Stimulated activated memory B cell treated with anti-CD40 and anti-IgM and Interleukin-4, amounts not matched to agents 10 μg/mL and 1 μg/mL and 100 μg/mL, for 72 hours (primary cell): ENCODE data around the gene CELSR1.

Experiments used
- ATAC-seq: fragments of 150-1000 bp; cut with Tn5 transposase; 2 replicates; pipeline ENCODE4 v1.10.0; 2021
- H3K27ac Mint-ChIP-seq: one replicate; pipeline ENCODE4 v1.8.0; 2022; ENCODE audit warnings: mild to moderate bottlenecking, mixed read lengths
- H3K27me3 Mint-ChIP-seq: one replicate; pipeline ENCODE4 v1.8.0; 2022; ENCODE audit warnings: mixed read lengths
- H3K36me3 Mint-ChIP-seq: one replicate; pipeline ENCODE4 v1.8.0; 2022; ENCODE audit warnings: mixed read lengths
- H3K4me1 Mint-ChIP-seq: one replicate; pipeline ENCODE4 v1.8.0; 2022; ENCODE audit warnings: mixed read lengths
- H3K4me3 Mint-ChIP-seq: one replicate; pipeline ENCODE4 v1.8.0; 2022; ENCODE audit warnings: mild to moderate bottlenecking, moderate library complexity, mixed read lengths
- H3K9me3 Mint-ChIP-seq: one replicate; pipeline ENCODE4 v1.8.0; 2022; ENCODE audit warnings: mixed read lengths

Gene CELSR1

GRCh38 chr22:46439111-46439510, 98.3 kb downstream of the CELSR1 start:
- no peaks in the 10 kb centered on the region for H3K36me3 Mint-ChIP-seq
- H3K27ac Mint-ChIP-seq: no peak overlapping the region
- ATAC-seq: no peak
- no peak overlapping the region for H3K4me3 Mint-ChIP-seq
- H3K4me1 Mint-ChIP-seq: peaks cover 9% of the 10 kb centered on the region
- H3K9me3 Mint-ChIP-seq: no peaks in the 10 kb centered on the region
- no peaks in the 10 kb centered on the region for H3K27me3 Mint-ChIP-seq

- Mint-ChIP-seq H3K4me1 (peaks cover 20% of the 10 kb centered on the region), H3K36me3 (no peaks in the 10 kb centered on the region), H3K27me3 (no peaks in the 10 kb centered on the region), H3K27ac (no peak overlapping the region), H3K4me3 (no peak overlapping the region), H3K9me3 (no peaks in the 10 kb centered on the region)
- ATAC-seq: no peak
These were observed 99.6 kb downstream of the CELSR1 start for GRCh38 chr22:46437671-46438440.

- Mint-ChIP-seq H3K4me1 (peaks cover 32% of the 10 kb centered on the region), H3K27ac (no peak overlapping the region), H3K36me3 (no peaks in the 10 kb centered on the region), H3K27me3 (no peaks in the 10 kb centered on the region), H3K9me3 (no peaks in the 10 kb centered on the region), H3K4me3 (no peak overlapping the region)
- ATAC-seq: no peak
These were observed 100.7 kb downstream of the CELSR1 start for GRCh38 chr22:46436595-46437175.

- H3K27me3 Mint-ChIP-seq: no peaks in the 10 kb centered on the region
- H3K4me1 Mint-ChIP-seq: peaks cover 52% of the 10 kb centered on the region
- H3K27ac Mint-ChIP-seq: peak overlapping the region; percentile 95
- no peaks in the 10 kb centered on the region for H3K36me3 Mint-ChIP-seq
- peak overlapping the region; percentile 84 for H3K4me3 Mint-ChIP-seq
- H3K9me3 Mint-ChIP-seq: no peaks in the 10 kb centered on the region
- ATAC-seq: peak; percentile 82
These were observed 104.1 kb downstream of the CELSR1 start for GRCh38 chr22:46433318-46433717.

- Mint-ChIP-seq H3K27me3 (no peaks in the 10 kb centered on the region), H3K36me3 (no peaks in the 10 kb centered on the region)
These were observed 105.0 kb downstream of the CELSR1 start for GRCh38 chr22:46432164-46433068.

GRCh38 chr22:46430961-46431838, 106.2 kb downstream of the CELSR1 start:
- no peaks in the 10 kb centered on the region for H3K27me3 Mint-ChIP-seq
- H3K4me3 Mint-ChIP-seq: peak overlapping the region; percentile 84
- H3K36me3 Mint-ChIP-seq: peaks cover 5% of the 10 kb centered on the region
- H3K27ac Mint-ChIP-seq: peak overlapping the region; percentile 95
- no peaks in the 10 kb centered on the region for H3K9me3 Mint-ChIP-seq
- H3K4me1 Mint-ChIP-seq: peaks cover 44% of the 10 kb centered on the region
- ATAC-seq: no peak

More at GRCh38 chr22:46432164-46433068, 105.0 kb downstream of the CELSR1 start:
- Mint-ChIP-seq H3K4me1 (peaks cover 44% of the 10 kb centered on the region), H3K9me3 (no peaks in the 10 kb centered on the region), H3K4me3 (peak overlapping the region; percentile 84), H3K27ac (peak overlapping the region; percentile 95)
- ATAC-seq: peak; percentile 62

GRCh38 chr22:46429325-46429853, 108.0 kb downstream of the CELSR1 start:
- Mint-ChIP-seq H3K4me3 (no peak overlapping the region), H3K27me3 (no peaks in the 10 kb centered on the region), H3K9me3 (peaks cover 8% of the 10 kb centered on the region)

GRCh38 chr22:46428602-46429324, 108.7 kb downstream of the CELSR1 start:
- Mint-ChIP-seq H3K27me3 (no peaks in the 10 kb centered on the region), H3K27ac (no peak overlapping the region), H3K36me3 (peaks cover 18% of the 10 kb centered on the region), H3K4me3 (no peak overlapping the region), H3K9me3 (peaks cover 8% of the 10 kb centered on the region), H3K4me1 (peaks cover 50% of the 10 kb centered on the region)
- ATAC-seq: no peak

More at GRCh38 chr22:46429325-46429853, 108.0 kb downstream of the CELSR1 start:
- peaks cover 55% of the 10 kb centered on the region for H3K4me1 Mint-ChIP-seq
- peaks cover 18% of the 10 kb centered on the region for H3K36me3 Mint-ChIP-seq
- ATAC-seq: no peak
- H3K27ac Mint-ChIP-seq: no peak overlapping the region

- ATAC-seq: no peak
- Mint-ChIP-seq H3K9me3 (peaks cover 8% of the 10 kb centered on the region), H3K36me3 (peaks cover 18% of the 10 kb centered on the region), H3K4me3 (no peak overlapping the region), H3K27me3 (no peaks in the 10 kb centered on the region), H3K27ac (no peak overlapping the region), H3K4me1 (peaks cover 45% of the 10 kb centered on the region)
These were observed 109.2 kb downstream of the CELSR1 start for GRCh38 chr22:46428171-46428570.

- Mint-ChIP-seq H3K27ac (peak overlapping the region; percentile 56), H3K9me3 (peaks cover 8% of the 10 kb centered on the region), H3K27me3 (no peaks in the 10 kb centered on the region), H3K4me3 (no peak overlapping the region), H3K36me3 (peaks cover 18% of the 10 kb centered on the region), H3K4me1 (peaks cover 13% of the 10 kb centered on the region)
- ATAC-seq: no peak
These were observed 112.4 kb downstream of the CELSR1 start for GRCh38 chr22:46425016-46425415.

GRCh38 chr22:46424496-46424895, 112.9 kb downstream of the CELSR1 start:
- no peak for ATAC-seq
- peaks cover 8% of the 10 kb centered on the region for H3K9me3 Mint-ChIP-seq
- H3K4me1 Mint-ChIP-seq: peaks cover 11% of the 10 kb centered on the region
- no peaks in the 10 kb centered on the region for H3K27me3 Mint-ChIP-seq
- no peak overlapping the region for H3K27ac Mint-ChIP-seq
- H3K36me3 Mint-ChIP-seq: peaks cover 18% of the 10 kb centered on the region
- no peak overlapping the region for H3K4me3 Mint-ChIP-seq

- ATAC-seq: no peak
- Mint-ChIP-seq H3K27me3 (no peaks in the 10 kb centered on the region), H3K36me3 (peaks cover 18% of the 10 kb centered on the region), H3K4me3 (no peak overlapping the region), H3K4me1 (peaks cover 11% of the 10 kb centered on the region), H3K9me3 (peaks cover 8% of the 10 kb centered on the region), H3K27ac (peak overlapping the region; percentile 53)
These were observed 114.5 kb downstream of the CELSR1 start for GRCh38 chr22:46422896-46423295.

GRCh38 chr22:46421267-46421666, 116.2 kb downstream of the CELSR1 start:
- peaks cover 15% of the 10 kb centered on the region for H3K4me1 Mint-ChIP-seq
- no peaks in the 10 kb centered on the region for H3K27me3 Mint-ChIP-seq
- H3K4me3 Mint-ChIP-seq: peak overlapping the region; percentile 32
- ATAC-seq: peak; percentile 94
- peaks cover 8% of the 10 kb centered on the region for H3K9me3 Mint-ChIP-seq
- no peak overlapping the region for H3K27ac Mint-ChIP-seq
- peaks cover 12% of the 10 kb centered on the region for H3K36me3 Mint-ChIP-seq
